Measurements from ENCODE around the gene CTNND2.
"Not testable (repeated sequence)": the region's sequence is repeated elsewhere in the genome, so short reads cannot be mapped to it uniquely, and the experiment has no call there.

CTNND2 gene

DNA sequence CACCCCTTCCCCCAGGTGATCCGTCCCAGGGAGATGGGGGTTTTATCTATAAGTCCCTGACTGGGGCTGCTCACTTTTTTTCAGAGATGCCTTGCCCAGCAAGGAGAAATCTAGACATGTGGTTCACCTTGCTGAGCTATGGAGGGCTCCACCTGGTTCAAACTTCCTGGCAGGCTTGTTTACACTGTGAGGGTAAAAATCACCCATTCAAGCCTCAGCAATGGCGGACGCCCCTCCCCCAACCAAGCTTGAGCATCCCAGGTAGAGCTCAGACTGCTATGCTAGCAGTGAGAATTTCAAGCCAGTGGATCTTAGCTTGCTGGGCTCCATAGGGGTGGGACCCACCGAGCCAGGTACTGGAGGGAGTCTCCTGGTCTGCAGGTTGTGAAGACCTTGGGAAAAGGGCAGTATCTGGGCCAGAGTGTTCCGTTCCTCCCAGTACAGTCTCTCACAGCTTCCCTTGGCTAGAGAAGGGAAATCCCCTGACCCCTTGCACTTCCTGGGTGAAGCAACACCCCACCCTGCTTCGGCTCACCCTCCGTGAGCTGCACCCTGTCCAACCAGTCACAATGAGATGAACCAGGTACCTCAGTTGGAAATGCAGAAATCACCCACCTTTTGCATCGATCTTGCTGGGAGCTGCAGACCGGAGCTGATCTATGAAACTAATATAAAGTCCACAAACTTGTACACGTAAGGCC lies 231.7 kb downstream of the CTNND2 start:
- no peak for DNase-seq (ENCODE audit: low read depth)

GRCh38 chr5:11658376-11658775 lies 245.9 kb downstream of the CTNND2 start:
- DNase-seq (ENCODE audit: low read depth): no peak

DNA sequence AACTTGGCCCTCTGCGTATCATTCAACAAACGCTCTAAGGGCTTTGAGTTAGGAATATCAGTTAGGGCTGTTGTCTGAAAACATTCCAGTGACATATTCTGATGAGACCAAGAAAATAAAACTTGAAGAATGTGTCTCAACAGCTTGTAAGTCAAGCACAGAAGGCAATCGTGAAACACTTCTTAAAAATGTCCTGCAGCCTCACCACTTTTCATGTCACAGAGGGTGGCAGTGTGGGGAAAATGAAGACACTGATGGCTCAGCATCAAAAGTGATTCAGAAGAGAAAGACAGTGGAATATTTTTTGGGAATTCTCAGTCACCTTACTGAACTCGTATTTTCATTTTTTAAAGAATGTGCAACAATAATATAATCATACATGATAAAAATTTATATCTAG lies 247.3 kb downstream of the CTNND2 start:
- no peak for DNase-seq (ENCODE audit: low read depth)

DNA sequence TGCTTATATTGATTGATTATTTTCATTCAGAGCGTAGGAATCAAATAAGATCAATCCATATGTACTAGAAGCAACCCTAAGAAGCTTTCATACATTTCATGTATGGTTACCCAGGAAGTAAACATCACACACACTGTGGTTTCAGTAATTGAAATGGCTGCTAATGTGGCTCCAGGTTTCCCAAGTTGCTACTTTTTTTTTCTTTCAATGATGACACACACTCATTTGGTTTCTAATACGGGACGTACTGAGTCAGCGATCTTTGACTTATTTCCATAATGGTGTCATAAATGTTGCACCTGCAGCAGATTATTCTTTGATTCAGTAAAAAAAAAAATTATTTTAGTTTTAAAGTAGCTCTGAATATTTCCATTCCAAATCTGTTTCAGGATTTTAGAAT lies 248.6 kb downstream of the CTNND2 start:
- DNase-seq (ENCODE audit: low read depth): no peak

DNA sequence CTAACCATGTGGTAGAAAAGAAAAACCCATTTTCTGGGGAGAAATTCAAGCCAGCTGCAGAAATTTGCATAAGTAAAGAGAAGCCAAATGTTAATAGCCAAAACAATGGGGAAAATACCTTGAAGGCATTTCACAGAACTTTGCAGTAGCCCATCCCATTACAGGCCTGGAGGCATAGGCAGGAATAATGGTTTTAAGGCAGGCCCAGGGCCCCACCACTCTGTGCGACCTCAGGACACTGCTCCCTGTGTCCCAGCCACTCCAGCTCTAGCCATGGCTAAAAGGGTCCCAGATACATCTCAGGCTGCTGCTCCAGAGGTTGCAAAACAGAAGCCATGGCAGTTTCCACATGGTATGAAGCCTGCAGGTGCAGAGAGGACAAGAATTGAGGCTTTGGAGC lies 253.3 kb downstream of the CTNND2 start:
- no peak for DNase-seq (ENCODE audit: low read depth)

- no peak for DNase-seq (ENCODE audit: low read depth)
Observed at GRCh38 chr5:11646141-11646540, 258.1 kb downstream of the CTNND2 start.

- DNase-seq (ENCODE audit: low read depth): peak; percentile 4
Observed at GRCh38 chr5:11642438-11642837, 261.8 kb downstream of the CTNND2 start.

DNA sequence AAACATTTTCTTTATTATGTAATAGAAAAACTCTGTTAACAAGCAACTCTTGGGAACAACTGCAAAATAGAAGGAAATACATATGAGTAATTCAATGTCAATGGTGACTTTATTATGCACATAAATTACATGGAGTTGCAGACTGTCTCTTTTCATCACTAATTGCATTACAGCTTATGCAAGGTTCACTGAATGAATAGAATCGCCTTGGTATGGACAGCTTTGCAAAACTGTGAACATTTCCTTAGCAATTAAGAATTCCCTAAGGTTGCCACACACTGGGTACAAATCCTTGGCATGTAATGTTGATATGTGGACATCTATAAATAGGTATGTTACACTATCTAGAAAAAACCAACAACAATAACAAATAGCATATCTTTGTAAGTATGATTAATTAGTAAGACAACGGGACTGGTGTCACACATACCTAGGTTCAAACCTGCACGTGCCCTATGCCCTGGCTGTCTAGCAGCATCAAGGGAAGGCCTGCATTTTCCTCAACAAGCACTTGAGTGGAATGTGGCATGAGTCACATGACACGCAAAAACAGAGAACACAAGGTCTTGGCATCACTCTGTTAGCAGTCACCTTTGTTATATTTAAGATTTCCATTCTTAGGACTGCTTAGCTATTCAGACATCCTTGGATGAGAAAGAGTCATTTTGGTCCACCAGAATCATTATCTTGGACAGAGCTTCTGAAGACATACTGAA lies 263.9 kb downstream of the CTNND2 start:
- DNase-seq (ENCODE audit: low read depth): no peak

- no peak for DNase-seq (ENCODE audit: low read depth)
Observed at GRCh38 chr5:11622785-11623184, 281.5 kb downstream of the CTNND2 start.

- no peak for DNase-seq (ENCODE audit: low read depth)
Observed at GRCh38 chr5:11620172-11620571, 284.1 kb downstream of the CTNND2 start.

GRCh38 chr5:11619339-11620024 lies 284.8 kb downstream of the CTNND2 start:
- no peak for DNase-seq (ENCODE audit: low read depth)

DNA sequence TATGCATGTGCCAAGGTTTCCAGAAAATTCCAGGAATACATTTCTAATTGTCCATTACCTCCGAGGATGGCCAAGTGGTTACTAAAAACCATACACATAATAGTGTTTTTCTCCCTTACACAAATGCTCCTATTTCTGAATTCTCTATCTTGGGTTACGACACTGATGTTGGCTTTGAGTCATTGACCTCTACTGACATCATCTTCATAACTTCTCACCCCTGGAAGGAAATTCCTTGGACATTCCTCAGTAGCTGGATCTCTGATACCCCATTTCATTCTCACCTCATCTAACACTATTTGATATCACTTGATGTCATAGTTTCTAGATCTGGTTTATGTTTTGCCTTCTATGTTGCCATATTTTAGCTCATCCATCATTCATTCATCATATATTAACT lies 287.2 kb downstream of the CTNND2 start:
- DNase-seq (ENCODE audit: low read depth): no peak

- DNase-seq (ENCODE audit: low read depth): not testable (repeated sequence)
Observed at GRCh38 chr5:11616624-11617023, 287.6 kb downstream of the CTNND2 start.

DNA sequence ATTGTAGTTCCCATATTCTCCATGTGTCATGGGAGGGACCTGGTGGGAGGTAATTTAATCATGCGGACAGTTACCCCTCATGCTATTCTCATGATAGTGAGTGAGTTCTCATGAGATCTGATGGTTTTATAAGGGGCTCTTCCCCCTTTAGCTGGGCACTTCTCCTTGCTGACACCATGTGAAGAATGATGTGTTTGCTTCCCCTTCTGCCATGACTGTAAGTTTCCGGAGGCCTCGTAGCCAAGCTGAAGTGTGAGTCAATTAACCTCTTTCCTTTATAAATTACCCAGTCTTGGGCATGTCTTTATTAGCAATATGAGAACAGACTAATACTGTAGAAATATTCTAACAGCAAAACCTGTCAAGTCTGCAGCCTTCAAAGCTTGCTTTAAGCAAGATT lies 293.2 kb downstream of the CTNND2 start:
- DNase-seq (ENCODE audit: low read depth): no peak

- DNase-seq (ENCODE audit: low read depth): no peak
Observed at GRCh38 chr5:11609570-11610303, 294.5 kb downstream of the CTNND2 start.

DNA sequence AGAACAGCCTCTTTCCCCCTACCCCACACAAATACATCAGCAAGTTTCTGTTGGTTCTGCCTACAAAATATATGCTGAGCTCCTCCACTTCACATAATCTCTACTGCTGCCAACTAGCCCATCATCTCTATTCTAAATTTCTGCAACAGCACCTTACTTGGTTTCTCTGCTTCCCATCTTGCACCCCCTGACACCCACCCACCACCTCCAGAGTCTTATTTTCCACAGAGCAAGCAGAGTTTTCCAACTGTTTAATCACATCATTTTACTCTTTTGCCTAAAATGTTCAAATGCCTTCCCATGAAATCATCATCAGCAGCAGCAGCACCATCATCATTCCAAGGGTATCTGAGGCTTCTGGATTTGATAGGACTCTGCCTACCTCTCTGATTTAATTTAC lies 295.7 kb downstream of the CTNND2 start:
- no peak for DNase-seq (ENCODE audit: low read depth)

- DNase-seq (ENCODE audit: low read depth): no peak
Observed at GRCh38 chr5:11607944-11608483, 296.2 kb downstream of the CTNND2 start.

- no peak for DNase-seq (ENCODE audit: low read depth)
Observed at GRCh38 chr5:11602298-11602697, 301.9 kb downstream of the CTNND2 start.

DNA sequence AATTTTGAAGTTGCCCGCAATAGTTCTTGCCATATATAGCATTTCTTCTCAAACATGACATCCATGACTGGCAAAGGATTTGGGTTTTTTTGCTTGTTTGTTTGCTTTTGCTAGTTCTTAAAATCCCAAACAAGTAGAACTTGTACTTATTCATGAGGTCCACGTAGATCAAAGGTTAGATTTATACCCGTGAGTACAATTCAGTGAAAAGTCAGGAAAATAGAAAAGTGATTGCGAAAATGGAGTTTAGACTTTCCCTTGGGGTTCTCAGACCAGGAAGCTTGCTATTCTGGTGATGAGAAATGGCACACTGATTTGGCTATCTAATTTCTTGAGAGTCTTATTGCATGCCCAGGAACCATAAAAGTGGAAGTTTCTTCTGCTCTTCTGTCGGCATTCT lies 304.7 kb downstream of the CTNND2 start:
- no peak for DNase-seq (ENCODE audit: low read depth)

DNA sequence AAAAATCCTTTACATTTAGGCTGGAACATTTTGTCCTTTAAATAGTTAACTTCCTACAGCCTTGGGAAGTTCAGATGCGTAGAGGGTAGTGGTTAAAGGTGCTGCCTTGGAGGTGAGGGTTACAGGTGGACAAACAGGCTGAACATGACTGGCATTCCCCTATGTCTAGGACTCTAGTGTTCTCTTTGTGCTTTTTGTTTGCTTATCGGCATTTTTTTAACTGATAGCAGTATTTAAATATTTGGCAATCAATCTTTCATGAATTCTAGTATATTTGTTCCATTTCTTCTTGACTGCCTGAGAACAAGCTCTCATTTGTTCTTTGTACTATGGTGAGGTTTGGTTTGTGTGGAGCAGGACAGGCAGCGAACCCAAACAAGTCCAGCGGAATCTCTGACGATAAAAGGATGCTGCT lies 307.6 kb downstream of the CTNND2 start:
- DNase-seq (ENCODE audit: low read depth): no peak

- no peak for DNase-seq (ENCODE audit: low read depth)
Observed at GRCh38 chr5:11596185-11596584, 308.1 kb downstream of the CTNND2 start.

- no peak for DNase-seq (ENCODE audit: low read depth)
Observed at GRCh38 chr5:11595045-11595444, 309.2 kb downstream of the CTNND2 start.
